Hematopoietic multipotent progenitor cell treated with erythropoietin and hydrocortisone succinate and interleukin-3 and kit ligand, for 15 days (in vitro differentiated cells): ENCODE data around the gene FHAD1.

ENCODE experiments used
- DNase-seq: peaks from one replicate; pipeline ENCODE4 v3.0.0-alpha.2; 2015; ENCODE audit warnings: low spot score

The FHAD1 gene

DNA sequence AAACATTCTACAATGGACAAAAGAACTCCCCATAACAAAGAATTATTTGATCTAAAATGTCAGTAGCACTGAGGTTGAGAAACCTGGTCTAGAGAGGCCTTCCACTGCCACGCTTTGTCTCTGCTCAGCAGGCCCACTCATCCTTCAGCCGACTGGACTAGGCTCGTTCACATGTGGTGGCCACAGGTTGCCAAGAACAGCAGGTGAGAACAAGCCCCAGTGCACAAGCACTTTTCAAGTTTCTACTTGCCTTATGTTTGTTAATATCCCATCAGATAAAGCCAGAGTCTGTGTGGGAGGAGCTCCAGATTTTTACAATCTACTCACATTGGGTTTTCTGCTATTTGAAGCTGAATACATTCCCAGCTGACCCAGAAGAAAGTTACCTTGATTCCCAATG lies 153.6 kb downstream of the FHAD1 start:
- DNase-seq = no peak

DNA sequence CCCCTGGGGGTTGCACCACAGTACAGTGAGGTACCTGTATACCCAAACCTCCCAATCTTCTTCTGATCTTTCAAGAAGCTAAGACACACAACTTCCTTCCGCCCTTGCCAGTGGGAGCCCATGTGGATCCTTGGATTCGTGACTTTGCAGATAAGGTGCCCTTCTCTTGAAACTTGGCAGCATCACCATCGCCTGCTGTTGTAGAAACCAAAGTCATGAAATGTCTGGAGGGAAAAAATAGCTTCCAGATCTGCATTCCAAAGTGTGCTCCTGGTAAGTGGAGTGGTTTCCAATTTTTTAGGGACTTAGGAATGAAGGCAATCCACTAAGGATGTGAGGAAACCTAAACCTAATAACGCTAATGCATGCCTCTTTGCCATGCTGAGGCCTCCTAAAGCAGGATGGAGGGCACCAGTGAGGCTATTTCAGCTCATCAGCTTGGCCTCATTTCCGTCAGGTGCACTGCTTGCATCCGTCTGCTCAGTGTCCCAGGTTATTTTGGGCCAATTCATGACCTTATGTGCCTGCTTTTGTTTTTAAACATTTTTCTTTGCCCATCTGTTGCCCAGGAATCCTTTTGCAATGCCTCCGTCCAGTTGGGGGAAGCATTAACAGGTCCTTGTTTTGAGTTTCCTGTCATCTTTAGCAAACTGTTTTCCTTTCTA lies 154.5 kb downstream of the FHAD1 start:
- no peak for DNase-seq

DNA sequence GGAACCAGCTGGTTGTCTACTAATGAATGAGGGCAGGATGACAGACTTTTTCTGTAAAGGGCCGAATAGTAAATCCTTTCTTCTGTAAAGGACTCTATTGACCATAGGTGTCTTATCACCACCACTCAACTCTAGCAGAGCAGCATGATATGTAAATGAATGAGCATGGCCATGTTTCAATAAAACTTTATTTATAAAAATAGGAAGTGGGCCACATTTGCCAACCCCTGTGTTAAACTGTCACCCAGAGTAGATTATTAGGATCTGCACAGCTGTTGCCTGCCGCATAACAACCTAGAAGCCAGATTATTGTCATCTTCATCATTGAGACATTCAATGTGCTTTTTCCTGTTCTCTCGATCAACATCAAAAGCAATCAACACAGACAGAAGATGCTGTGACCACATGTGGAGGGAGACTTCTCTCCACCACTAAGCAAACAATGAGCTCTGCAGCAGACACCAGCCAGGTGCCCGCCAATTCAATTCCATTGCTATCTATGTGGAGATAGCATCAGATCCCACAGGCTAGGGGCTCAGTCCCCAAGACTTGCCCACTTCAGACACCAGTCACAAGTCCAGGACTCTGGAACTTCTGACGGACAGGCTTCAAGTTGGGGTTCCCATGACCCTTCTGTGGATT lies 155.9 kb downstream of the FHAD1 start:
- DNase-seq = no peak

DNA sequence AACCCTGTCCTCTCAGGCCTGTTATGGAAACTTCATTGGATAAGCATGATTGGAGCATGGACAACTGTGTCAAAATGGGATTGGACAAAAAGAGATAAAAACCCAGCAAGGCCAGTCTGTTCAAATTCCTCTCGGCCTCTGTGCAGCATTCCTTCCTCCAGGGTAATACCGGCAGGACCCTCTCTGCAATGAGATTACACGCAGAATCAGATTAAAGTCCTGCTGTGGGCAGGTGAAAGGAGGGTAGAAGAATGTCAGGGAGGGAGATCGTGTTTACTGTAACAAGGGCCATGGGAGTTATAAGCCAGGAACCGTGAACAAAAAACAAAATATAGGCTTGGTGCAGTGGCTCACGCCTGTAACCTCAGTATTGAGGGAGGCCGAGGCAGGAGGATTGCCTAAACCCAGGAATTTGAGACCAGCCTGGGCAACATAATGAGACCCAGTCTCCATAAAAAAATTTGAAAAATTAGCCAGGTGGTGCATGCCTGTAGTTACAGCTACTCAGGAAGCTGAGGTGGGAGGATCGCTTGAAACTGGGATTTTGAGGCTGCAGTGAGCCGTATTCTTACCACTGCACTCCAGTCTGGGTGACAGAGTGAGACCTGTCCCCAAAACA lies 157.0 kb downstream of the FHAD1 start:
- no peak for DNase-seq

DNA sequence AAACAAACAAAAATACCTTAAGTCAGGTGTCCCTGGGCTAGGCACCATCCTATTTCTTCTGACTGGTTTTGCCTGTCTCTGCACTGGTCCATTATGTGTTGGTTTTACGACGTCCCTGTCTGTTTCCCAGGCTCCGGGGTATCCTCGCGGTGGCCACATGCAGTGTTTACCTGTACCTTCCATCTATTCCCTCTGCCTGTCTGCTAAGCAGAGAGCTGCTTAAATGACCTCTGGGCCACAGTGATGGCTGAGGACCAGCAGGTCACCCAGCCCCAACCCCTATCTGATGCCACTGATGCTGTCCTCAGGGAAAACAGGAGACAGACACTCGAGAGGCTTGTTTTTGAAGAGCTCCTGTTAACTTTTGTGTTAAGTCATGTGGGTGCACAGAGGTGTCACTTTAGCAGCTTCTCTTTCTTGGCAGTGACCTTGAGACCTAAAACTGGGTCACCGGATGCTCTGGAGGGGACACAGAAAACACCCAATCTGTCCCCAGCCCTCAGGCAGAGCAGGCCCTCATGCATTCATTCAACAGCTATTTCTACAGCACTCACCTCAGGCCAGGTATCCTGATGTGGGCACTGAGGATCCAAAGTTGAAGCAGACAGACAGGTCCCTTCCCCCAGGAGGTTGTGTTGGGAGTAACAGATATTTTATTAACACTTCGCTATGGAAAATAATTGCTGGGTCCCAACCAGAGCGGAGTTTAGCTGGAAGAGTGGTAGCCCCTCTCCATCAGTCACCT lies 158.3 kb downstream of the FHAD1 start:
- no peak for DNase-seq

DNA sequence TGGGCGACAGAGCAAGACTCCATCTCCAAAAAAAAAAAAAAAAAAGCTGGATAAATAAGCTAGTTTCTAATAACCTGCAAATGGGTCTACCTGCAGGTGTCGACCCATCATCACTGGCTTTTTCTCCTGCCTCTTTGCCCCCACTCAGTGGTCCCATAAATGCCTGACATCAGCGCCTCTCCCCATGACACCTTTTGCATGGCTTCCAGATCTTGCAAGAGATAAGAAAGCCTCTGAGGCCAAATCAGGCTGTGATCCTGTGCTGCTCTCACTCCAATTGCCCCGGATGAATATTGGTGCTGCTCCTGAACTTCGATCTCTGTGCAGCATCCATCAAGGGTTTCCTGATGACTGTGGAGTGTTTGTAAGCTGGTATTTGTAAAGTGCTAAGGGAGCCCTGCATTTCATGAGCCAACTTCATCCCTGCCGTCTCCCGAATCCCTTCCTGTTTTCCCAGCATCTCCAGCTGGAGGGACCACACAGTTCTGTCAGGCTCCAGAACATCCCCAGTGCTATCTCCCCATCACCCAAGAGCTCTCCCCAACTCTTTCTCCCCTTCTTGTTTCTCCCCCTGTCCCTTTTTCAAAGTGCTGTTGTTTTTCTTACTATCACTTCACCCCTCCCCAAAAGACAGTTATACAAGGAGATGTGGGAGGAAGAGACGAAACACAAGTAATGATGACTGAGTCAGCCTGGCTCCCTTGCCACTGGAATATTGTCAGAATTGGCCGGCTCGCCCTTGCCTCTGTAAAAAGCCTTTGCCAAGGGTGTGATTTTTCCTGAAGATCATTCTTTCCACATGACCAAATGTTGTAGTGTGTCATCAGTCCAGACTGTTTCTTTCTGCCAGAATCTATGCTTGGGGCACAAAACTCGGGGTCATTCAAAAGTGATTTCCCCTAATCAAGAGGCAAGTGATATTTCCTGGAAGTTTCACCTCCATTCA lies 159.9 kb downstream of the FHAD1 start:
- no peak for DNase-seq

DNA sequence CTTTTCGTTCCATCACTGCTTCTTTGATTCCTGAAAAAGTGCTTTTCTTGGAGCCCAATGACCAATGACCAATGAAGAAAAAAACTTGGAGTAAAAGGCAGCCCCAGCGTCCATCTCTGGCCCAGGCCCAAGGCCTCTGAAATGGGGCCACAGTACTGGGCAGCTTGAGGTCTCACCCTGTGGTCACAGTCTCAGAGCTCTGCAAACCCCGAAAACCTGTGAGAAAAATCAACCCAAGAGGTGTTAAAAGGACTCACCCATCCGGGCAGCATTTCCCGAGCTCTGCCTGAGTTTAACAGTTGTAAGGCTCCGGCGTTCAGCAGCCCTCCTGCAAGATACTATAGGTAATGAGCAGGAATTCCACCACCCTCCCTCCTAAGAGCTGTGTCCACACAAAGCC lies 160.6 kb downstream of the FHAD1 start:
- DNase-seq = no peak

DNA sequence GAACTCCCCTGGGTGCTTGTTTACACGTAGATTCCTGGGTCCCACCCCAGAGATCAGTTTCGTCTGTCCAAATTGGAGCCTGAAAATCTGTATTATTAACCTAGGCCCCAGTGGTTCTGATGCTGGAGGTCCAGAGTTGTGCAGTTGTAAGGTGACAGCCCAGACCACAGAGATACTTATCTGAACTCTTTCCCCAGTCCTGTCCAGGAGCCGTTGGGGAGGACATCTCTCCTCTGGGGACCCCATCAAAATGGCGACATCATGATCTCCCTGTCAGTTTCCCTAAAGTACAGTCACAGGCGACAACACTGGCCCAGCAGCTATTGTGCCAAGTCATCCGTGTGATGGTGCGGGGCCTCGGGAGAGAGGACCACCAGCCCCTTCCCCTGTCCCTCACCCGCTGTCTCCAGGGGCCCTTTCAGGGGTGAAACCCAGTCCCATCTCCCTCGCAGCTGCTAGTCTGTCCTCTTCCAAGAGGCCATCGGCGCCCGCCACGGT lies 161.9 kb downstream of the FHAD1 start:
- no peak for DNase-seq

DNA sequence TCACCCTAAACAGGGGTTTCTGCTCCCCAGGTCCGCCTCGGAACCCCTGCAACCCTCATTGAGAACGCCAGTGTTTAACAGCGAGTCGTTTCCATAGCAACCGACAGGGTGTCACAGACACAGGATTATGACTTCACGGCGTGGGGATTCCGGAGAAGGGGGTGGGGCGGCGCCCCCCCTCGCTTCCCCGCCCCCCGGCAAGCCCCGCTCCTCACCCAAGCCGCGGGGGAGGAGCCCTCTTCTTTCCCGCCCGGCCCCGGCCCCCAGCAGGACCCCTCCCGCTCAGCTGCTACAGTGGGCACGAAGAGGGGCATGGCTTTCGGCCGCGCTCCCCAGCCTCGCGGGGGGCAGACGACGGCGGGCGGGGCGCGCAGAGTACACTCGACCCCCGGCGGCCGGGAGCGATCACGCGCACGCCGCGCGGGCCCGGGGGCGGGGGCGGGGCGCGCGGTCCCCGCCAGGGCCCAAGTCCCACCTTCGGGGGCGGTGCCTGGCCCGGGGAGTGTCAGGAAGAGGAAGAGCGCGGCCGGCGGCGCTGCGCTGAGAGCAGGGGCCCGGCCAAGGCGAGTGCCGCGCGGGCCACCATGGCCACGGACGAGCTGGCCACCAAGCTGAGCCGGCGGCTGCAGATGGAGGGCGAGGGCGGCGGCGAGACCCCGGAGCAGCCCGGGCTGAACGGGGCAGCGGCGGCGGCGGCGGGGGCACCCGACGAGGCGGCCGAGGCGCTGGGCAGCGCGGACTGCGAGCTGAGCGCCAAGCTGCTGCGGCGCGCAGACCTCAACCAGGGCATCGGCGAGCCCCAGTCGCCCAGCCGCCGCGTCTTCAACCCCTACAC lies 162.6 kb downstream of the FHAD1 start, which contains the start of gene EFHD2:
TSS of gene EFHD2 (plus strand) at position 501 of the 835 bp plus-strand sequence. CDS start at position 585, 84 bp downstream.
- DNase-seq = peak; percentile 38

DNA sequence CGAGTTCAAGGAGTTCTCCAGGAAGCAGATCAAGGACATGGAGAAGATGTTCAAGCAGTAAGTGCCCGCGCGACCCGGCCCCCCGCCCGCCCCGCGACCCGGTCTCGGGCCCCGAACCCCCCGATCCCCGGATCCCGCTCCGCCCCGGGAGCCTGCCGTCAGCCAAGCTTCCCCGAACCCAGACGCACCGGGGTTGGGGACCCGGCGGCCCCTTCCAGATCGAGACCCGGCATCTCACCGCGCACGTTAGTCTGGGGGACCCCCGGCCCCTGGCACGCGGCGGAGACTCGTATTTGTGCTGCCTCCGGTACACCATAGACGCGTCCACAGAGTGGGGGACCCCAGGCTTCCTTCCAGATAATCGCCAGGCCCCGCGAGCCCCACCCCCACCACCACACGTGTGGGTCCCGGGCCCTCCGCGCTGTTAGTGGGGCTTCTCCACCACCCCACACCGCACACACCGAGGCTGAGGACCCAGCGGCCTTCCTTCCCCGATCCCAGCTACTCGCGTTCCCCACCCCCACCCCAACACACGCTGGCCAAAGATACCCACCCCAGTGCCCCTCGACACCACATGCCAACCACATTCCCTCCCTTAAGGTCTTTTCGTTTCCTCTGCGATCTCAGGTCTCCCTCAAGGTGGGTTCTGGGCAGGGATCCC lies 163.3 kb downstream of the FHAD1 start:
- DNase-seq = no peak

DNA sequence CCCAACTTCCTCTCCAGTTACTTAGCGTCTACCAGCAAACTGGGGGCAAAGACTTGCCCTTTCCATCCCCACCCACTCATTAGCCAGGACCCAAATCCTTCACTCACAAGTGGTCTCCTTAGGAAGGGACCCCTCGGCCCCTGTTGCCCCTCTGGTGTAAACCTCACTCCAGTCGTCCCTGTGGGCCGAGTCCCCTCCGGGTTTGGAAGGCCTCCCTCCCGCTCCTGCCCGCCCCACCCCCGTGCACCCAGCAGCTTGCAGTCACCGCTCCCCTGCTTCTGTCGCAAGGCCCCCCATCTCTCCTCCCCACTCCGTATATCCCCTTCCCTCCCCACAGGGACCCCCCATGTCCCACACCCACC lies 163.8 kb downstream of the FHAD1 start:
- DNase-seq = no peak

DNA sequence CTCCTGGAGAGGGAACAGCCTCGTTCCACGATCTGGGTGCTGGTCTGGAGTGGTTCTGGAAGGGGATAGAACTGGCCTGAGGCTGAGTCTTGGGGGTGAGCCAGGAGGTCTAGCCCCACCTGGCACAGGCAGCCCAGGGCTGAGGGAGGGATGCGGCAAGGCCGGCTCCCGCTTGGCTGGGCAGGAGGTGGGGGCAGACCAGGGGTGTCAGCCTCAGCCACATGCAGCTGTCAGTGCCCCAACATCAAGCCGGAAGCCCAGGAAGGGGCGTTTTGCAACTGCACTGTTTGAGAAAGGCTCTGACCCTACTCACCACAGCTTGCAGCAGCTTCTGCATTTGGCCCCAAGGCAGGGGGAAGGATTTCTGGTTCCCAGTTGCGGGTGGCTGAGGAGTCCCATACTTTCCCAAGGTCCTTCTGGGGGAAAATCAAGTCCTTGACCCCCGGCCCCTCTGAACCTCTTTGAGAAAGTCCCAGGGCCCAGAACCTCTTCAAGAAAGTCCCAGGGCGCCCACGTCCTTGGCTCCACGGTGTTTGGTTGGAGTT lies 164.6 kb downstream of the FHAD1 start:
- DNase-seq = no peak

DNA sequence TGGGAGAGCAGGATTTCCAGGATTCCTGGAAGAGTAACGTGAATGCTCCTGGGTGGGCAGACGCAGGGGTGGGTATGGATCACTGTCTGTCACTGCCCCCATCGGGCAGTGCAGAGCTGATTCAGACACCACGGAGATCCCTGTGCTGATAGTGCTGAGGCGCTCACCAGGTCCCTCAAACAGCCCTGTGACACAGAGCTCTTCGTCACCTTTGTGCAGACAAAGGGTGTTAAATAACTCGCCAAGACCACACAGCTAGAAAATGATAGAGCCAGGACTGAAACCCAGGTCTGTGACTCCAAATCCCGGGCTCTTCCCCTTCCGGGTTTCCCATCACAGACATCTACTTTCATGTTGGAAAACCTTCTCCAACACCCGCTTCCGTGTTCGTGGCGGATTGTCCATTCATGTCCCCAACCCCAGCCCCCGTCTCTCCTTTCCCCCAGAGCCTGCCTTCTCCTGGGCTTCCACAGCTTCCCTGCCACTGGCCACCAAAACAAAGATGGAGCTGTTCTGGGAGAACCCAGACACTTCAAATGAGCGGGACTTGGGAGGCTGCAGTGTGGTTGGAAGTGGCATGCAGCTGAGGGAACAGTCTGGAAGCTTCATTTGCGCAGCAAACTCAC lies 165.3 kb downstream of the FHAD1 start:
- DNase-seq = no peak

DNA sequence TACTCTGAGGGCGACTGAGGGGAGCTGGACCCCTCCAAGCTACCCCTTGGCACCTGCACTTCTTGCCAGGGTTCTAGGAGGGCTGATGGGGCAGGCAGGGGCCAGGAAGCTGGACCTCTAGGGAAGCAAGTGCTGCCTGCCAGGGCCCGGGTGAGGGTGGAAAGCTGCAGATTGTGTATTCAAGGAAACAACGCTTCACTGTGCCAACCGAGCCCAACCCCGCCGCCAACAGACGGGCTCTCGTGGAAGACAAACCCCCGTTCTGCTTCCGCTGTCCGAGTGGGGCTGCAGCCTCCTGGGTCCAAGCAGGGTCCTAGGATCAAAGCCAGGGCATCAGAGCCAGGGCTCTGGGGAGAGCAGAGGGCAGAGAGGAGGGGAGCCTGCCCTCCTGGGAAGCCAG lies 165.8 kb downstream of the FHAD1 start:
- no peak for DNase-seq

DNA sequence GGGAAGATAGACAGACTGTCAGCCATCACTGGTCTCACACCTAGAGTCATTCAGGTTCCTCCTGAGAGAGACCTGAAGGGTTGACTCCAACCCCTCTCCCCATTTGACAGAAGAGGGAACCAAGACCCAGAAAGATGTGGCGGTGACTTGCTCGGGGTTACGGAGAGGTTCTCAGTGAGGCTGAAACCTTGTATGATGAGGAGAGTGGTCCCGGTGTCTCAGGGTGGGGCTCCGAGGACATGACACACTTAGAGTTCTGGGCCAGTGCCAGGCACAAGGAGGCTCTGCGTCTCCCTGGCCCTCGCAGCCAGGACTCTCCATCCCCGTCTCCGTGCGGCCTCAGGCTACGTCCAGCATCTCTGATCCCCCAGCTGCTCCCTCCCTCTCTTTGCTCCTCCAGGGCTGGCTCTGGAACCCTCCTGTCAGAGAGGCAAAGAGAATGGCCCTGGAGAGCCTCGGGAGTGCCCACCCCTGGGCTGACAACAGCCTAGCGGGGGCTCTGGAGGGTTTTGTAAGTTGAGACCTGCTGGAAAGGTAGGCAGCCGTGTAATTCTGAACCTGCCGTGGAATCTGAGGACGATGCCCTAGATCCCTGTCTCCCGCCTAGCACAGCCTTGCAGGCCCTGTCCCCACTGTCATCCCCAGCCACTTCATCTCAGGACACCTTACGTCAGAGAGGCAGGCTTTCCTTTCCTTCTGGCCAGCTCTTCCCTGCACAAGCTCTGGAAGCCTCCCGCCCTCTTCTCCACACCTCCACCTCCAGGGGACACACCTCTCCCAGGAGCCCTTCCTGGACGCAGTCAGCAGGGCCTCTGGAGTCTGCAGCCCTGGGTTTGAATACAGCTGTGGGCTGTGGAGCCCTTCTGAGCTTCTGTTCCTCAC lies 166.8 kb downstream of the FHAD1 start:
- no peak for DNase-seq

DNA sequence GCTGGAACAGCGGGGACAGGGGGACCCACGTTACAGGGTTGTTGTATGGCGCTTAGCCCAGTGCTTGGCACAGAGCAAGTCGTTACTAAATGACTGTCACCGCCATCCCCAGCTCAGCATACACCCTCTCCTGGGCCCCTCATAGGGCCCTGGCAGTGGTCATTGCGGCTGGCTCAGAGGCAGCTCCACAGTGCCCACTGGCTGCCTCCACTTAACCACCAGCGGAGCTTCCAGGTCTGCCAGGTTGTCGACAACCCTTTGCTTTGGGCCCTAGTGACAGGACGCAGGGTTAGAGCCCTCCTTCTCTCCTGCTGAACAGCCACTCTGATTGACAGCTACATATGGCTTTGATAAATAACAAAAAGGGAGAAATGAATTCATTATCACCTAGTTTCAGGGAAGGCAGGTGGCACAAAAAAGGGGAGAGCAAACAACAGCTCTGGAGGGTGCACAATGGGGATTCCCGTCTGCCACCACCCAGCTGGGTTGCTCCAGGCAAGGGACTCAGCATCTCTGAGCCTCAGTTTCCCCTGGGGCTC lies 167.5 kb downstream of the FHAD1 start:
- DNase-seq = no peak

DNA sequence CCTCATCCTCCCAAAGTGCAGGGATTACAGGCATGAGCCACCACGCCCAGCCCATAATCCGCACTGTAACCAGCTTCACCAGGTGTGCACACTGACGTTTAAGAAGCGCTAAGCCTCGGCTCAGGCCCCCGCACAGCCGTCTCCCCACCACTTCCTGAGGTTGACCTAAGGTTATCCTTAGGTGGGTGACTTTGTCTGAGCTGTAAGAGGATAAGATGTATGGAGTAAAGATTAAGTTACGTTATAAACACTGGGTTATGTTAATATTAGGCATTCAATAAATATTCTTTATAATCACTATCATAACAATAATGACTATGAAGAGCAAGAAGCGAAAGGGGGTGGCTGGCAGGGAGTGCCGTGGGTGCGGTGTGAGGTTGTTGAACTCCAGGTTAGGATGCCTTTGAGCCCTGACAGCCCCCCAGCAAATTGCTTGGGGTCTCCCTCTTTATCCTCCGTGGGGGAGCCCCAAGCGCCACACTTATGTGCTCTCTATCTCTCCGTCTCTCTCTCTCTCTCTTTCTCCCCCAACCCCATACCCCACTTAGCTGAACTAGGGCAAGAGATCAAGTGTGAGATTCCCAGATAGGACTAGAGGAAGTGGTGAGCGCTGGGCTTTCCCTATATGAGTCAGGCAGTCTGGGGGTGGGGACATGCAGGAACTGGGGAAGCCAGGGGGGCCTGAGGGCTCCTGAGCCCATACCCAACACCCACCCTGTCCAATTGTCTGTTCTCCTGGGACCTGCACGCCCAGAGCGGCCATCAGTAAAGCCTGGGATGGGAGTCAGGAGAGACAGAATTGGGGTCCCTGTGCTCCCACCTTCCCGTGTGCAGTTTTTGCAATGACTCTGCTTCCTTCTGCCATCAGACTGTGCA lies 170.3 kb downstream of the FHAD1 start:
- DNase-seq = no peak
